HL-60 (cell line): Measurements from ENCODE around the gene RABGAP1L.

ENCODE experiments used
- DNase-seq, 2 experiments: peaks; one replicate each; pipeline ENCODE4 v3.0.0-alpha.2; 2010 to 2020; ENCODE audit warnings: low read depth in 1 of 2, low spot score in 1 of 2
- H3K27ac ChIP-seq: fragments of 250-450 bp; sonication (Bioruptor Pico); replicated peaks from 2 replicates; pipeline ENCODE4 v1.5.1; 2020; ENCODE audit warnings: mild to moderate bottlenecking, moderate library complexity
- H3K27me3 ChIP-seq: fragments of 250-450 bp; sonication (Bioruptor Pico); 2 replicates; pipeline ENCODE4 v1.5.1; 2021; ENCODE audit warnings: mild to moderate bottlenecking, moderate library complexity; ENCODE audit not compliant: insufficient read depth, poor library complexity, severe bottlenecking
- H3K4me3 ChIP-seq: replicated peaks from 2 replicates; pipeline ENCODE4 v1.5.1; 2011; ENCODE audit warnings: mild to moderate bottlenecking, control low read depth, low read length; ENCODE audit not compliant: insufficient read depth
- CTCF ChIP-seq: IDR thresholded peaks from one replicate; pipeline ENCODE4 v1.5.1; 2011; ENCODE audit warnings: low read length, control low read depth, inconsistent platforms; ENCODE audit not compliant: insufficient read depth
- GABPA ChIP-seq: IDR thresholded peaks from 2 replicates; pipeline ENCODE4 v1.6.1; 2012; ENCODE audit warnings: low read depth
- POLR2AphosphoS5 ChIP-seq: IDR thresholded peaks from 2 replicates; pipeline ENCODE4 v1.6.1; 2012; ENCODE audit warnings: low read depth
- REST ChIP-seq: IDR thresholded peaks from 2 replicates; pipeline ENCODE4 v1.6.1; 2012; ENCODE audit warnings: low read depth; ENCODE audit not compliant: insufficient replicate concordance
- SPI1 ChIP-seq: IDR thresholded peaks from 2 replicates; pipeline ENCODE4 v1.6.1; 2012; ENCODE audit warnings: low read depth, mild to moderate bottlenecking, borderline replicate concordance

RABGAP1L gene

GRCh38 chr1:174724219-174724618 lies 564.9 kb downstream of the RABGAP1L start:
- TF ChIP-seq CTCF (no peak), POLR2AphosphoS5 (no peak)
- no peak for DNase-seq
- Histone ChIP-seq H3K27me3 (no peaks in the 10 kb centered on the region), H3K4me3 (no peak overlapping the region), H3K27ac (no peak overlapping the region)

- no peaks in the 10 kb centered on the region for H3K27me3 ChIP-seq
- TF ChIP-seq CTCF (peak; percentile 23), REST (no peak)
- no peak overlapping the region for H3K27ac ChIP-seq
- DNase-seq = no peak
- H3K4me3 ChIP-seq = no peak overlapping the region
Measured at GRCh38 chr1:174726167-174726879, 567.0 kb downstream of the RABGAP1L start.

- Histone ChIP-seq H3K4me3 (no peak overlapping the region), H3K27ac (no peak overlapping the region), H3K27me3 (no peaks in the 10 kb centered on the region)
- TF ChIP-seq REST (no peak), SPI1 (no peak), GABPA (no peak), POLR2AphosphoS5 (no peak), CTCF (no peak)
- no peak for DNase-seq
Measured at GRCh38 chr1:174726880-174727585, 567.7 kb downstream of the RABGAP1L start.

- TF ChIP-seq SPI1 (no peak), REST (no peak), POLR2AphosphoS5 (no peak), GABPA (no peak), CTCF (no peak)
- H3K27ac ChIP-seq = no peak overlapping the region
- H3K4me3 ChIP-seq = no peak overlapping the region
- DNase-seq = no peak
- no peaks in the 10 kb centered on the region for H3K27me3 ChIP-seq
Measured at GRCh38 chr1:174734270-174734669, 575.0 kb downstream of the RABGAP1L start.
